Stimulated activated CD4-positive, alpha-beta T cell treated with anti-CD3 and anti-CD28 coated beads, Interleukin-1b, Interleukin-23, amount 100 ng/mL, for 4 hours (primary cell): ENCODE results near the gene FASTKD1.
"Not testable (repeated sequence)": the region's sequence is repeated elsewhere in the genome, so short reads cannot be mapped to it uniquely, and the experiment has no call there.

ENCODE experiments used
- DNase-seq, 2 donors: peaks; one replicate each; pipeline ENCODE4 v3.0.0-alpha.2; 2020; ENCODE audit warnings: low read depth in 2 of 2

FASTKD1 gene

GRCh38 chr2:169570752-169571151 lies 2.9 kb downstream of the FASTKD1 start:
- not testable (repeated sequence) for DNase-seq

- no peak for DNase-seq
Observed at GRCh38 chr2:169569948-169570347, 3.7 kb downstream of the FASTKD1 start.

GRCh38 chr2:169565686-169566085 lies 8.0 kb downstream of the FASTKD1 start:
- no peak for DNase-seq

- no peak for DNase-seq
Observed at GRCh38 chr2:169562519-169562918, 11.1 kb downstream of the FASTKD1 start.

- not testable (repeated sequence) for DNase-seq
Observed at GRCh38 chr2:169562084-169562483, 11.6 kb downstream of the FASTKD1 start.

- DNase-seq: no peak
Observed at GRCh38 chr2:169561364-169561763, 12.3 kb downstream of the FASTKD1 start.

- no peak for DNase-seq
Observed at GRCh38 chr2:169546756-169547155, 26.9 kb downstream of the FASTKD1 start.

GRCh38 chr2:169542433-169542832 lies 31.2 kb downstream of the FASTKD1 start:
- no peak for DNase-seq

- no peak for DNase-seq
Observed at GRCh38 chr2:169540146-169540545, 33.5 kb downstream of the FASTKD1 start.

- not testable (repeated sequence) for DNase-seq
Observed at GRCh38 chr2:169539460-169539859, 34.2 kb downstream of the FASTKD1 start.

- peak; percentile 57 to 67 for DNase-seq
Observed at GRCh38 chr2:169528271-169528701, 45.4 kb downstream of the FASTKD1 start.

- DNase-seq: no peak
Observed at GRCh38 chr2:169526451-169526850, 47.2 kb downstream of the FASTKD1 start.

GRCh38 chr2:169525434-169525833 lies 48.2 kb downstream of the FASTKD1 start:
- no peak for DNase-seq

GRCh38 chr2:169523681-169524080 lies 50.0 kb downstream of the FASTKD1 start:
- no peak for DNase-seq

- DNase-seq: no peak
Observed at GRCh38 chr2:169520896-169521295, 52.8 kb downstream of the FASTKD1 start.

- DNase-seq: not testable (repeated sequence)
Observed at GRCh38 chr2:169516488-169516995, 57.1 kb downstream of the FASTKD1 start.

GRCh38 chr2:169514758-169515157 lies 58.9 kb downstream of the FASTKD1 start:
- not testable (repeated sequence) for DNase-seq

GRCh38 chr2:169513926-169514325 lies 59.7 kb downstream of the FASTKD1 start:
- DNase-seq: no peak

- no peak for DNase-seq
Observed at GRCh38 chr2:169513094-169513493, 60.6 kb downstream of the FASTKD1 start.

- no peak for DNase-seq
Observed at GRCh38 chr2:169512525-169512924, 61.1 kb downstream of the FASTKD1 start.

- no peak for DNase-seq
Observed at GRCh38 chr2:169511818-169512217, 61.8 kb downstream of the FASTKD1 start.

- DNase-seq: no peak
Observed at GRCh38 chr2:169510496-169510895, 63.2 kb downstream of the FASTKD1 start.

- no peak for DNase-seq
Observed at GRCh38 chr2:169509955-169510354, 63.7 kb downstream of the FASTKD1 start.

- no peak for DNase-seq
Observed at GRCh38 chr2:169509298-169509885, 64.3 kb downstream of the FASTKD1 start, which contains the start of gene KLHL41. KLHL41 (plus strand) TSS chr2:169509702; CDS start chr2:169509779, 77 bp downstream.
